ENCODE measurements around the gene F2RL1.
"Not testable (repeated sequence)": the region's sequence is repeated elsewhere in the genome, so short reads cannot be mapped to it uniquely, and the experiment has no call there.

Gene F2RL1

DNA sequence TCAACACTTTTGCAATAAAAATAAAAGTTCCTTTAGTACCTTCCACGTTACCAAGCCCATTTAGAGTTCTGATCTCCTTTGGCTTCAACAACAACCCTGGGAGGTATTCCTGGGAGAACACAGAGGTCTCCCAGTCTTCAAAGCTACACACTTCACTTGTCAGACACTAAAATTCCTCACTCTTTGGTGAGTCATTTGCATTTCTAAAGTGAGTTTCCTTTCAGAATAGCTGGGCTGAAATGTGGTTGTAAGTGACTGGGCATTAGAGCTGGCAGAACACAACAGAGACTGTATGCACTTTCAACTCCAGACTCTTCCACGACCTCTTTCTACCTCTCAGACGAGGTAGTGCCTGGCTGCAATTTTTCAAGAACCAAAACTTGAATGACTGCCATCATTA, 11.5 kb upstream of the F2RL1 start:
- DNase-seq (ENCODE audit: low read depth), result peak; percentile 88
- no peak overlapping the region for H3K4me3 ChIP-seq (ENCODE audit: low read length)
- TF ChIP-seq, protein P1, sequence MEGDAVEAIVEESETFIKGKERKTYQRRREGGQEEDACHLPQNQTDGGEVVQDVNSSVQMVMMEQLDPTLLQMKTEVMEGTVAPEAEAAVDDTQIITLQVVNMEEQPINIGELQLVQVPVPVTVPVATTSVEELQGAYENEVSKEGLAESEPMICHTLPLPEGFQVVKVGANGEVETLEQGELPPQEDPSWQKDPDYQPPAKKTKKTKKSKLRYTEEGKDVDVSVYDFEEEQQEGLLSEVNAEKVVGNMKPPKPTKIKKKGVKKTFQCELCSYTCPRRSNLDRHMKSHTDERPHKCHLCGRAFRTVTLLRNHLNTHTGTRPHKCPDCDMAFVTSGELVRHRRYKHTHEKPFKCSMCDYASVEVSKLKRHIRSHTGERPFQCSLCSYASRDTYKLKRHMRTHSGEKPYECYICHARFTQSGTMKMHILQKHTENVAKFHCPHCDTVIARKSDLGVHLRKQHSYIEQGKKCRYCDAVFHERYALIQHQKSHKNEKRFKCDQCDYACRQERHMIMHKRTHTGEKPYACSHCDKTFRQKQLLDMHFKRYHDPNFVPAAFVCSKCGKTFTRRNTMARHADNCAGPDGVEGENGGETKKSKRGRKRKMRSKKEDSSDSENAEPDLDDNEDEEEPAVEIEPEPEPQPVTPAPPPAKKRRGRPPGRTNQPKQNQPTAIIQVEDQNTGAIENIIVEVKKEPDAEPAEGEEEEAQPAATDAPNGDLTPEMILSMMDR (IDR thresholded peaks at IDR 0.05; ENCODE audit: insufficient read depth, low read depth, low read length, missing control alignments), result no peak

DNA sequence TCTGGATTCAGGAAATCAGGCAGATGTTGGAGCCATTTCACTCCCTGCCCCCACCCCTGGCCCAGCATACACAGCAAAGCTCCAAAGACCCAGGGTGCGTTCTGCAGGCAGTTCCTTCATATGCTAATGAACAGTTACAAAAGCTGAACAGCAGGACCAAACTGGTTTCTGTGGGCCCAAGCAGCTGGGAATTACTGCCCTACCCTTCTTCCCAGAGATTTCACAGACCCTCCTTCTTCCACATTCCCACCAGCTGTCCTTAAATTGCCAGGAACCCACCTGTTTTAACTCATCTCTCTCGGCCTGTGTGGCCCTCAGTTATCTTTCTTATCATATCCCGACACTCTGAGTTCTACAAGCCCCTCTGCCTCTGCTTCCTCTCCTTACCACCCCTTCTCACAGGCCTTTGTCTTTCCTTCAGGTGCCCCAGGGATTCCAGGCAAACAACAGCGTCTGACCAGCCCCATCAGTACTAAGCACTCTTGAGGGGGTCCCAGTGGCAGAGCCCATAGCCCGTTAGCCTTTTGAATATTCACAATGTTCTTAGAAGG, 10.6 kb upstream of the F2RL1 start:
- peak; percentile 61 for DNase-seq (ENCODE audit: low read depth)

DNA sequence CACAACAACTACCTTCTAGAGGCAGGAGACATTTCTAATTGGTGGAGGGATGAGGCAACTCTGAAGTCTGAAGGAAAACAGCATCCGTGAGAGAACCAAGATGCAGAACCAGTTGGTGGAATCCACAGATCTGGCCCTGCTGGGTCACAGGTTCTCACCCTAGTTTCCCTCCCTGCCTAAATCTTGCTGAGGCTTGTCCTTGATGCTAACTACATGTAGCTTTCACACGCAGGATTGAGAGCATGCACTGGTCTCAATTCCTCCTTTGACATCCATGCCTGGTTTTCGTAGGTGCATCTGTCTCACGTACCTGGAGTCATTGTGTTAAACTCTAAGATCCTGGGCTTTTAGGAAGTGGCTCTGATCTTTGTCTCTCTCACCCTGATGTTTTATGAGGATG, 9.7 kb upstream of the F2RL1 start:
- TF ChIP-seq, protein P1 (IDR thresholded peaks at IDR 0.05; ENCODE audit: insufficient read depth, low read depth, low read length, missing control alignments), result no peak
- DNase-seq (ENCODE audit: low read depth), result peak; percentile 85
- no peak overlapping the region for H3K4me3 ChIP-seq (ENCODE audit: low read length)

More for the DNA sequence above, 10.6 kb upstream of the F2RL1 start:
- TF ChIP-seq, protein P1 (IDR thresholded peaks at IDR 0.05; ENCODE audit: insufficient read depth, low read depth, low read length, missing control alignments), result no peak
- no peak overlapping the region for H3K4me3 ChIP-seq (ENCODE audit: low read length)

DNA sequence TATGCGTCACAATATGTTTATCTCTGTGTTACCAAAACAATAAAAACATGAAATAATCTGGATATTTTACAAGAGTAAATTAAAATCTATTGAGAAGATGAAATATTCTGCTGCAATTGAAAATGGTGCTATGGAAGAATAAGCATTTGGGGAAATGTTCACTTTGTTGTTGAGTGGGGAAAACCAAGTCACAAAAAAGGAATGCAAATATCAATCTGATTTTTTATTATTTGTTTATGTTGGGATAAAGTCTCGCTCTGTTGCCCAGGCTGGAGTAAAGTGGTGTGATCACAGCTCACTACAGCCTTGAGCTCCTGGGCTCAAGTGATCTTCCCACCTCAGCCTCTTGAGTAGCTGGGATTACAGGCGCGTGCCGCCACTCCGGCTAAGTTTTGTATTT, 8.6 kb upstream of the F2RL1 start:
- H3K4me3 ChIP-seq (ENCODE audit: low read length), result no peak overlapping the region
- no peak for DNase-seq (ENCODE audit: low read depth)
- TF ChIP-seq, protein P1 (IDR thresholded peaks at IDR 0.05; ENCODE audit: insufficient read depth, low read depth, low read length, missing control alignments), result no peak

DNA sequence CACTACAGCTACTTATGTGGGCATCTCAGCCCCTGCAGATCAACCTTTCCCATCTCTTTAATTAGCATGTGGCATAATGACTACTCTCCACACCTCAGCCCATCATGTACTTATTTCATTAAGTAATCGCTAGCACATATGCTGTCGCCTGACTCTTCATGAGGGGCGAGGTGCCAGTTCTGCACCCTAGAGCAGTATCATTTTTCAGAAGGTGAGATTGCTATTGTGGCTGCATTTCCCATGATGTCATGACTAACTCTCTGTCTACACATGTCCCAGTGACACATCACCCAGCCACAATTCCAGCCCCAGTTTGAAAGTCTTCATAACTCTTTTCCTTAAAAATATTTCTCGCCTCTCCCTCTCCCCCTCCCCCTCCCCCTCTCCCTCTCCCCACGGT, 7.6 kb upstream of the F2RL1 start:
- DNase-seq (ENCODE audit: low read depth), result peak; percentile 99
- TF ChIP-seq, protein P1 (IDR thresholded peaks at IDR 0.05; ENCODE audit: insufficient read depth, low read depth, low read length, missing control alignments), result no peak
- no peak overlapping the region for H3K4me3 ChIP-seq (ENCODE audit: low read length)

DNA sequence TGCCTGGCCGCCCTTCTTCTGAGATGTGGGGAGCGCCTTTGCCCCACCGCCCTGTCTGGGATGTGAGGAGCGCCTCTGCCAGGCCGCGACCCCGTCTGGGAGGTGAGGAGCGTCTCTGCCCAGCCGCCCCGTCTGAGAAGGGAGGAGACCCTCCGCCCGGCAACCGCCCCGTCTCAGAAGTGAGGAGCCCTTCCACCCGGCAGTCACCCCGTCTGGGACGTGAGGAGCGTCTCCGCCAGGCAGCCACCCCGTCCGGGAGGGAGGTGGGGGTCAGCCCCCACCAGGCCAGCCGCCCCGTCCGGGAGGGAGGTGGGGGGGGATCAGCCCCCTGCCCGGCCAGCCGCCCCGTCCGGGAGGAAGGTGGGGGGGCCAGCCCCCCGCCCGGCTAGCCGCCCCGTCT, 6.6 kb upstream of the F2RL1 start:
- DNase-seq (ENCODE audit: low read depth); H3K4me3 ChIP-seq (ENCODE audit: low read length): not testable (repeated sequence)

DNA sequence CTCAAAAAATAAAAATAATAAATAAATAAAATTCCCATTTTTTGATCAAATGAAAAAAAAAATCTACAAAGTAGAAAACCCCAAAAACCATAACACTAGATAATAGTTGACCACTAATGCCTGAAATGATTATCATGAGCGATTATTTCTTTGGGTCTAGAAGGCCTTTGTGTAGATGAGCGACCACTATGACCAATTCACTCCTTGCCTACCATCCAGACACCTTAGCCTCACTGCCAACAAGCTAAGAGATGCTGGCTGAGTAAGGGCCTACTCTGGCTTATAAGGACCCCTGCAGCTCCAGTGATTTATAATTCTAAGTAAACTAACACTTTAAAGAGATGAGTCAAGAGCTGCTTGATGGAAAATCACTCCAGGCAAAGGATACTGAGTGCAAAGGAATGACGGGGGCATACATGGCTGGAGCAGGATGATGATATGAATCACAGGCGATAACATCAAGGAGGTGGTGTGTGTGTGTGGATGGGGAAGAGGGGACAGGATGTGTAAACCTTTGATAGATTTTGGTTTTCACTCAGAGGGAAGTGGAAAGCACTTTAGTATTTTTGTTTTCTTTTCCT, 4.8 kb upstream of the F2RL1 start:
- TF ChIP-seq, protein P1 (IDR thresholded peaks at IDR 0.05; ENCODE audit: insufficient read depth, low read depth, low read length, missing control alignments), result no peak
- peak; percentile 94 for DNase-seq (ENCODE audit: low read depth)

More for the DNA sequence above, 4.8 kb upstream of the F2RL1 start:
- H3K4me3 ChIP-seq (ENCODE audit: low read length), result no peak overlapping the region
